Ecto neural progenitor cell (in vitro differentiated cells): ENCODE results near the gene STAG1.
"Not testable (repeated sequence)": the region's sequence is repeated elsewhere in the genome, so short reads cannot be mapped to it uniquely, and the experiment has no call there.

Experiments used
- DNase-seq: peaks from one replicate; pipeline ENCODE4 v3.0.0-alpha.2; 2018; ENCODE audit warnings: low spot score

Gene STAG1

GRCh38 chr3:136645915-136646314, 106.3 kb downstream of the STAG1 start:
- no peak for DNase-seq

DNA sequence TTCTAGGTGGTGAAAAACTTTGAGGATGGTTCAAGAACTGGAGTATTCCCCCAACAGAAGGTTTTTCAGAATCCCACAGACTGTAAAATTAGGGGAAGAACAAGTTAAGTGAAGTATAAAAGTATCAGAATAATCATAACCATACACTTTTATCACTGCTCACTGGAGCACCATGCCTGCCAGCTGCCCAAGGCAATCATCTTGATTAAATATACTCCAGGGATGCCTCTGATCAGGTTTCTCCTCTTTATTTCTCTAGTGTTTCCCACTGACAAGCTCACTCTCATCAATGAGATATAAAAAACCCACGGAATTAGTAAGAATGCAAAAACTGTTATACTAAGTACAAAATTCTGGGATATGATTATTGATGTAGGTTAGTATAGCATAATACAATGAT, 108.0 kb downstream of the STAG1 start:
- DNase-seq = no peak

DNA sequence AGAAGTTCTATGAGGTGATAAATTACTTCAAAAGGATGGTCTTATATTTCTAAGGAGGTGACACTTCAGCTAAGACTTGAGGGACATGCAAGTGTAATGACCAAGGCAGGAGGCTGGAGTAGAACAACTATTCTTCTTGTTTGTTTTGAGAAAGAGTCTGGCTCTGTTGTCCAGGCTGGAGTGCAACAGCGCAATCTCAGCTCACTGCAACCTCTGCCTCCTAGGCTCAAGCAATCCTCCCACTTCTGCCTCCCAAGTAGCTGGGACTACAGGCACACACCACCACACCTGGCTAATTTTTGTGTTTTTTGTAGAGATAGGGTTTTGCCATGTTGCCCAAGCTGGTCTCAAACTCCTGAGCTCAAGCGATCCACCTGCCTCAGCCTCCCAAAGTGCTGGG, 108.8 kb downstream of the STAG1 start:
- not testable (repeated sequence) for DNase-seq

- no peak for DNase-seq
These were observed 109.5 kb downstream of the STAG1 start for GRCh38 chr3:136642711-136643110.

GRCh38 chr3:136639069-136639468, 113.1 kb downstream of the STAG1 start:
- DNase-seq = no peak

- no peak for DNase-seq
These were observed 115.0 kb downstream of the STAG1 start for GRCh38 chr3:136637176-136637575.

- DNase-seq = no peak
These were observed 117.4 kb downstream of the STAG1 start for GRCh38 chr3:136634821-136635220.

DNA sequence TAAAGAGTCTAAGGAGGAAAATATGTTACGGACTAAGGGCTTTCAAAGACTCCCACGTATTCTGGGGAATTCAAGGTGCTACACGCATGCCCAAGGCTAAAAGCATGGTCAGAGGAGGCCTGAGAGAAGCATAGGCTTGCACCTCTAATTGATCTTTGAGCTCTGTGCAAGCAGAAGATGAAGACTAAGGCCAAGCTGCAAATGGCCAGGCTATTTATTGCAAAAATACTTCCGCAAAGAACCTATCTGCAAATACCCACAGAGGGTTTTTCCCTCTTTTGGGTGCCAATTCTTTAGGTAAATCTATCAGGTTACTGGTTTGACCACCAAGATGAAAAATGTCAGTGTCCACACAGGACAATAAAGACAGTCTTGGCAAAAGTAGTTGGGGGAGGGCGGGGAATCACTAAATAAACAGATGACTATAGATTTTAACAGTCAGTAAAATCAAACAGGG, 119.5 kb downstream of the STAG1 start:
- DNase-seq = no peak

DNA sequence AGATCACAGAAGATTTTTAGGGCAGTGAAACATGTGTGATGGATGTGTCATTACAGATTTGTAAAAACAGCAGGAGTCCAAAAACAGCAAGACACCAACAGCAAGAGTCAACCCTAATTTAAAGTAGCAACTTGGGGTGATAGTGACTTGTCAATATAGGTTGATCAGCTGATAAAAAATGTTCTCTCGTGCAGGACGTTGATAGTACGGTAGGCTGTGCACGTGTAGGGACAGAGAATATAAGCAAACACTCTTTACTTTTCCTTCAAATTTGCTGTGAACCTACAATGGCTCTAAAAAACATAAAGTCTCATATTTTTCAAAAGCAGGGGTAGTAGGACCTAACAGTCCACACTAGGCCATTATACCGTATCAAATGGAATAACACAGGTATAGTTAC, 120.8 kb downstream of the STAG1 start:
- no peak for DNase-seq

- no peak for DNase-seq
These were observed 121.3 kb downstream of the STAG1 start for GRCh38 chr3:136630915-136631314.

GRCh38 chr3:136626493-136626892, 125.7 kb downstream of the STAG1 start:
- DNase-seq = no peak

- DNase-seq = no peak
These were observed 127.0 kb downstream of the STAG1 start for GRCh38 chr3:136624894-136625815.

GRCh38 chr3:136624371-136624770, 127.8 kb downstream of the STAG1 start:
- DNase-seq = no peak

DNA sequence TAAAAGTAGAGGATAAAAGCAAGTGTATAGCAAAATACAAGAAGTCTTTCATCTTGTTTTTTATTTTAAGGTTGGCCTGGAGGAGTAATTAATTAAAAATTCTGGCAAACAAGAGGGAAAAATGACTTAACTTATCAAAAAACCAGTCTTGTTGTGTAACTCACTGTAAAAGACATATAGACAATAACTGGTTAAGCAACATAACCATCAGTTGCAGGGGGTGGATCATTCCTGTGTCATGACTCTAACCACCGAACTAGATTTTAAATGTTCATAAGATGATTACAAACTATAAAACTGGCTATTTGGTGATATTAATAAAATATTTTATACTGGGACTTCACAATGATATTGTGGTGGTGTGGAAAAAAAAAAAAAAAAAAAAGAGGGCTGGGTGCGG, 130.6 kb downstream of the STAG1 start:
- DNase-seq = no peak

GRCh38 chr3:136620436-136620835, 131.7 kb downstream of the STAG1 start:
- no peak for DNase-seq

- not testable (repeated sequence) for DNase-seq
These were observed 134.1 kb downstream of the STAG1 start for GRCh38 chr3:136617969-136618525.

- DNase-seq = no peak
These were observed 135.0 kb downstream of the STAG1 start for GRCh38 chr3:136617198-136617597.

- DNase-seq = no peak
These were observed 139.7 kb downstream of the STAG1 start for GRCh38 chr3:136612512-136612911.

DNA sequence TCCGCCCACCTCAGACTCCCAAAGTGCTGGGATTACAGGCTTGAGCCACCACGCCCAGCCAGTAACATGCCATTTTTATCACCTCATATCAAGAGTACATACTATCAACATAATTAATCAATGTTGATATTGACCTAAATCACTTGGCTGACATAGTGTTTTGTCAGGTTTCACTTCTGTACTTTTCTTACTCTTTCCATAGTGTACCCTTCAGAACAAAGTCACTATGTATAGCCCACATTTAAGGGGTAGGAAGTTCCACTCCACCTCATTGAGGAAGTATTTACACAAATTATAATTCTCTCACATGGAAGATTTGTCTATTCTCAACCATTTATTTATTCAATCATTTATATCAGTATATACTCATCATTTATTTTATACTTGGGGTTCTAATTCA, 145.2 kb downstream of the STAG1 start:
- no peak for DNase-seq

- not testable (repeated sequence) for DNase-seq
These were observed 146.0 kb downstream of the STAG1 start for GRCh38 chr3:136606216-136606615.

GRCh38 chr3:136604961-136605360, 147.2 kb downstream of the STAG1 start:
- no peak for DNase-seq

DNA sequence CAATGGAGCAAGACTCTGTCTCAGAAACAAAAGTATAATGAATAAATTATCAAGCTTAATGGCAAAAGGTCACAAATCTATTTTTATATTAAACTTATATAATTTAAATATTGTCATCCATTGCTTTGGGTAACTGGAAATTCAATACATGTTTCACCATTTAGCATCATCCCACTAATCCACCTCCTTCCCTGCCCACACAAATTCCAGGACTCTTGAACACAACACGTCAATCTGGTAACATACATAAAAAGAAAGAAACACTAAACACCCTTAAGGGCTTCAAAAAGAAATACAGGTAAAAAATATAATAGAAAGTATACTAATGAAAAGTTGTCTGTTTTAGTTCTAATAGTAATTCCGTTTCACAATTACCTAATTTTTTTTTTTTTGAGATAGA, 149.4 kb downstream of the STAG1 start:
- no peak for DNase-seq

DNA sequence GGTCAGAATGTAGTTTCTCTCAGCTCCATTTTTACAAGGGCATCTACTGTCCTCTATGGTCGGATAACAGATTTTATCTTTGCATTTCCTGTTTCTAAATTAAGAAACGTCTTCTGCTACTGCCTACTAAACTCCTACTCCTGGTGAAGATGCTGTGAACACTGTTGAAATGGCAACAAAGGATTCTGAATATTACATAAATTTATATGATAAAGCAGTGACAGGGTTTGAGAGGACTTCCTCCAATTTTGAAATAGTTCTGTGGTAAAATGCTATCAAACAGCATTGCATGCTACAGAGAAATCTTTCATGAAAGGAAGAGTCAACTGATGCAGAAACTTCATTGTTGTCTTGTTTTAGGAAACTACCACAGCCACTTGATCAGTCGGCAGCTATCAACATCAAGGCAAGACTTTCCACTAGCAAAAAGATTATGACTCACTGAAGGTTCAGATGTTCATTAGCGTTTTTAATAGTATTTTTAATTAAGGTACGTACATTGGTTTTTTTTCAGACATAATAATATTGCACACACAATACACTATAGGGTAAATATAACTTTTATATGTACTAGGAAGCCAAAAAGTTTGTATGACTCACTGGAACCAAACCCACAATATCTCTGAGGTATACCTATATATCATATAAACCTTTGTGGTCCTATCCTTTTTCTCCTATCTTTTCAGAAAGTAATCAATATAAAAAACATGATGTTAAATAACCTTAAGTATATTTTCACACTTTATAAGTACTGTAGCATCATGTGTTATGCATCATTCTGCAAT, 156.1 kb downstream of the STAG1 start:
- DNase-seq = no peak
